Activated CD8-positive, alpha-beta T cell treated with anti-CD3 and anti-CD28 coated beads, Interleukin-2, amount 10 ng/mL, durations not matched to agents 7 days and 5 days (primary cell): Measurements from ENCODE around the gene OSBPL2. TPM values are rescaled to one million over a fixed set of nuclear protein-coding genes. Genes with fewer than 3 reads are reported as not detected.

Source experiments
- ATAC-seq: fragments of 150-1000 bp; cut with Tn5 transposase; one replicate; pipeline ENCODE4 v1.10.0; 2021; ENCODE audit warnings: moderate library complexity
- CTCF ChIA-PET: fragments of 350-600 bp; sonication (Branson Sonifier 250); formaldehyde crosslinking; loops from one replicate; lab custom pipeline; 2021; ENCODE audit warnings: antibody characterized with exemption; lab: Charles Lee
- POLR2A ChIA-PET: fragments of 350-600 bp; sonication (Branson Sonifier 250); formaldehyde crosslinking; loops from one replicate; lab custom pipeline; 2021; ENCODE audit warnings: antibody characterized with exemption; lab: Charles Lee
- DNase-seq: peaks from one replicate; pipeline ENCODE4 v3.0.0-alpha.2; 2020
- H3K27ac Mint-ChIP-seq: one replicate; pipeline ENCODE4 v1.8.0; 2021; ENCODE audit warnings: mild to moderate bottlenecking, mixed read lengths
- H3K27me3 Mint-ChIP-seq: one replicate; pipeline ENCODE4 v1.8.0; 2021; ENCODE audit warnings: low read depth, mixed read lengths
- H3K36me3 Mint-ChIP-seq: one replicate; pipeline ENCODE4 v1.8.0; 2021; ENCODE audit warnings: low read depth, mixed read lengths
- H3K4me1 Mint-ChIP-seq: one replicate; pipeline ENCODE4 v1.8.0; 2021; ENCODE audit warnings: low read depth, mixed read lengths
- H3K4me3 Mint-ChIP-seq: one replicate; pipeline ENCODE4 v1.8.0; 2021; ENCODE audit warnings: mild to moderate bottlenecking, mixed read lengths
- H3K9me3 Mint-ChIP-seq: one replicate; pipeline ENCODE4 v1.8.0; 2022; ENCODE audit warnings: mixed read lengths; ENCODE audit not compliant: insufficient read depth
- total RNA-seq, 2 experiments: library from RNA; stranded (reverse); gene quantifications; one replicate each; pipeline ENCODE4 v1.2.3, GENCODE V29; 2021

Gene OSBPL2
- total RNA-seq, 2 experiments from 2014 or later, result 24.1 to 26.4 TPM

DNA sequence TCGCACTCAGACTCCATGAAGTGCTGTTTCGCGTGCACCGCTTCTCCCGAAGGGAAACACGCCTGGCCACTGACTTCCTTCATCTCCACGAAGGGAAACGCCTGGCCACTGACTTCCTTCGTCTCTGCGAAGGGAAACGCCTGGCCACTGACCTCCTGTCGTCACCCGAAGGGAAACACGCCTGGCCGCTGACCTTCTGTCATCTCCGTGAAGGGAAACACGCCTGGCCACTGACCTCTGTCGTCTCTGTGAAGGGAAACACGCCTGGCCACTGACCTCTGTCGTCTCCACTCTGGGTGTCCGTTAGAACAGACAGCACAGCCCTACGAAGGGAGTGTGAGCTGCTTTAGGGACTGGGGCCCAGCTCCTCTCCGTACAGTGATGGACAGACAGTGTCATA lies 47.4 kb downstream of the OSBPL2 start:
- no peak for ATAC-seq
- Mint-ChIP-seq H3K9me3 (no peaks in the 10 kb centered on the region), H3K4me1 (no peaks in the 10 kb centered on the region), H3K4me3 (no peak overlapping the region), H3K36me3 (peaks cover 10% of the 10 kb centered on the region), H3K27me3 (no peaks in the 10 kb centered on the region), H3K27ac (no peak overlapping the region)
- ChIA-PET POLR2A (no interaction called here), CTCF (interaction anchor here (1.1 kb wide), 1 partner anchor 16 kb away, joined by 3 read pairs; no protein-coding TSS in a partner anchor)
- no peak for DNase-seq

DNA sequence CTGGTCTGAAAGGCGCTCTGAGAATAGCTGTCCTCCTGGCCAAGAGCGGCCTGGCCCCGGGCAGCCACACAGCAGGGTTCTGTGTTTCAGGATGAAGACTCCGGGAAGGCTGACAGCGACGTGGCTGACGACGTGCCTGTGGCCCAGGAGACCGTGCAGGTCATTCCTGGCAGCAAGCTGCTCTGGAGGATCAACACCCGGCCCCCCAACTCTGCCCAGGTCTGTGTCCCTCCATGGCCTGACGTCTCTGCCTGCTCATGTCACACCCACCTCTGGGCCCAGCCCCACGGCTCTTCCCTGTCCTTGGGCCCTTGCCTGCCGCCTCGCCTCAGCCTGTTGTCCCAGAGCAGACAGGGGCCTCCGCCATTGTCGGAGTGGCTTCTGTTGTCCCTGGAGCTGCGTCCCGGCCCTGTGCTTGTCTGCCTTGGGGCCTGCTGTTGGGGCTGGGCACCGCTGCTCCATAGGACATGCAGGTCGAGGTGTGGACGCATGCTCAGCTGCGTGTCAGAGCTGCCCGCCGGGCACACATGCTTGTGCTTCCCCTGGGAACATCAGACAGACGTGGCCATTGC lies 48.3 kb downstream of the OSBPL2 start:
- CTCF ChIA-PET, result no interaction called here
- POLR2A ChIA-PET, result no interaction called here
- Mint-ChIP-seq H3K27ac (no peak overlapping the region), H3K9me3 (no peaks in the 10 kb centered on the region), H3K4me1 (no peaks in the 10 kb centered on the region), H3K36me3 (peaks cover 8% of the 10 kb centered on the region), H3K27me3 (no peaks in the 10 kb centered on the region), H3K4me3 (no peak overlapping the region)
- ATAC-seq (no peak), DNase-seq (no peak)

DNA sequence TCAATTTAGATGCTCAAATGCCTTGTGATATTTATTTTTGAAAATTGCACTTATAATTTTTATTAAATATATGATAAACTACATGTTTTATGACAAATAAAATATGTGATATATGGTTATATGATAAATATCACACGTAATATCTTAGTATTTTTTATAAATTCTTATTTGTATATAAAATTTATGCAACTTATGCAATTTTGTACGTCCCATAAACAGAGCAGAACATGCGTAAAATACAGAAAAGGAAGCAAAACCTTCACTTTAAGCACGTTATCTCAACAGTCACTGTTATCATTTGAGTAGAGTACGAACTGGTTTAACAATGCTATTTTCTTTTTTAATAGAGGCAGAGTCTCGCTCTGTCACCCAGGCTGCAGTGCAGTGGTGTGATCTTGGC lies 48.8 kb downstream of the OSBPL2 start:
- ATAC-seq (no peak), DNase-seq (no peak)
- H3K27me3 Mint-ChIP-seq, result no peaks in the 10 kb centered on the region
- H3K27ac Mint-ChIP-seq, result no peak overlapping the region
- no peaks in the 10 kb centered on the region for H3K9me3 Mint-ChIP-seq
- ChIA-PET POLR2A (no interaction called here), CTCF (no interaction called here)
- peaks cover 3% of the 10 kb centered on the region for H3K36me3 Mint-ChIP-seq
- no peak overlapping the region for H3K4me3 Mint-ChIP-seq
- H3K4me1 Mint-ChIP-seq, result peaks cover 1% of the 10 kb centered on the region

DNA sequence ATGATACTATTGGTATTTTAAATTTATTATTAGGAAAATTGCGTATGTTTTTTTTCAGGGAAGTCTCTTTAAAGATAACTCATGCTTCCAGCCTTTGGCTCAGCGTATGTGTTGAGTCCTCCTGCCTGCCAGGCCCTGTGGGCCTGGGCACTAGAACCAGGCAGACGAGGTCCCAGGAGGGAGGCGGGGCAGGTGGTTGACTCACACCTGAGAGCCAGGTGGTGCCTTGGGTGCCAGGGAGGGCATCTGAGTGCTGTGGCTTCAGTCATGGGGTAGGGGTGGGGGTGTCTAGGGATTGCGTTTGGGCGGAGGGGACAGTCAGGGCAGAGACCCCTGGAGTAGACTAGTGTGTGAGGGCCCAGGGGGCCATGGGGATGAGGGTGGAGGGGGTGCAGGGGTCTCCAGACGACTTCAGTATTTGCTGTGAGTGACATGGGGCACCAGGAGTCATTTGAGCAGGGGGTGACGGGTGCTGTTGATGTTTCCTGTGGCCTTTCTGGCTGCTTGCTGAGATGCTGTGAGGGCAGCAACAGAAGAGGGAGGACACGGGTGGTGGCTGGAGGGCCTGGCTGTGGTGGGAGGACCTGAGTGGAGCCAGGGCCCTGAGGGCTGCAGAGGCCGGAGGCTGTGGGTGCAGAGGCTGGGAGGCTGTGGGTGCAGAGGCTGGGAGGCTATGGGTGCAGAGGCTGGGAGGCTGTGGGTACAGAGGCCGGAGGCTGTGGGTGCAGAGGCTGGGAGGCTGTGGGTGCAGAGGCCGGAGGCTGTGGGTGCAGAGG lies 49.6 kb downstream of the OSBPL2 start:
- Mint-ChIP-seq H3K4me1 (peaks cover 3% of the 10 kb centered on the region), H3K9me3 (no peaks in the 10 kb centered on the region), H3K27ac (peak overlapping the region; percentile 52), H3K27me3 (no peaks in the 10 kb centered on the region), H3K36me3 (peaks cover 5% of the 10 kb centered on the region), H3K4me3 (no peak overlapping the region)
- ChIA-PET POLR2A (no interaction called here), CTCF (no interaction called here)
- no peak for ATAC-seq
- DNase-seq, result no peak

DNA sequence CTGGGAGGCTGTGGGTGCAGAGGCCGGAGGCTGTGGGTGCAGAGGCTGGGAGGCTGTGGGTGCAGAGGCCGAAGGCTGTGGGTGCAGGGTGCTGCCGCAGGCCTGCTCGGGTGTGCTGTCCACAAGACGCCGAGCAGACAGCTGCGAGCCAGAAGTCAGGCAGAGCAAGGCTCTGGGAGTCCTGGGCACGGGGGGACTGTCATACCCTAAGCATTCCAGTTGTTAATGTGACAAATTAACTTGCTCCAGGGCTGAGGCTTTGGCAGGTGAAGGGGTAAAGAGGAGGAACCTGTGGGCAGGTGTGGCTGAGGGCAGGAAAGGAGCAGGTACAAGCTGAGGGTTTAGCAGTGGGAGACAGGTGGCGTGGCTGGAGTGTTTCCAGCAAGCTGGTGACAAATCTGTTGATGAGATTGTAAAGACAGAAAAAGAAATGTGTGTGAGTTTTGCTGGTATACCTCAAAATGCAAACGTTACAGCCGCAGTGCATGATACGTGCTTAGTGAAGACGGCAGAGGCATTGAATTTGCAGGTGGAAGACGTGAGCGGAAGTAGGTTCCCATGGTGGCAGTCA lies 50.3 kb downstream of the OSBPL2 start:
- H3K9me3 Mint-ChIP-seq, result no peaks in the 10 kb centered on the region
- CTCF ChIA-PET, result no interaction called here
- ATAC-seq (no peak), DNase-seq (no peak)
- no peaks in the 10 kb centered on the region for H3K27me3 Mint-ChIP-seq
- no peak overlapping the region for H3K4me3 Mint-ChIP-seq
- peaks cover 6% of the 10 kb centered on the region for H3K36me3 Mint-ChIP-seq
- POLR2A ChIA-PET, result no interaction called here
- no peak overlapping the region for H3K27ac Mint-ChIP-seq
- peaks cover 3% of the 10 kb centered on the region for H3K4me1 Mint-ChIP-seq

DNA sequence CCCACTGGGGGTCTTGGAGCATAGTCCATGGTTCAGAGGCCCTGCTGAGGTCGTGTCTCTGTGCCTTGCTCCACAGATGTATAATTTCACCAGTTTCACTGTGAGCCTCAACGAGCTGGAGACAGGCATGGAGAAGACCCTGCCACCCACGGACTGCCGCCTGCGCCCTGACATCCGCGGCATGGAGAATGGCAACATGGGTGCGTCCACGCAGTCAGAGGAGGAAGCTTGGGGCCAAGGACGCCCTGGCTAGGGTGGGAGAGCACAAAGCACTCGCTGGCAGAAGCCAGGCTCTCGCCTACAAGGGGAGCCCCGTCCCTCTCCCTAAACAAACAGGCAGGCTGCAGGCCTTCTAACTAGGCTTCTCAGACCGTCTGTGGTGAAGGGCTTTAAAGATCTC lies 50.8 kb downstream of the OSBPL2 start:
- DNase-seq (no peak), ATAC-seq (no peak)
- POLR2A ChIA-PET, result no interaction called here
- H3K36me3 Mint-ChIP-seq, result peaks cover 11% of the 10 kb centered on the region
- H3K4me3 Mint-ChIP-seq, result no peak overlapping the region
- CTCF ChIA-PET, result no interaction called here
- H3K27ac Mint-ChIP-seq, result no peak overlapping the region
- peaks cover 3% of the 10 kb centered on the region for H3K4me1 Mint-ChIP-seq
- H3K27me3 Mint-ChIP-seq, result no peaks in the 10 kb centered on the region
- no peaks in the 10 kb centered on the region for H3K9me3 Mint-ChIP-seq

DNA sequence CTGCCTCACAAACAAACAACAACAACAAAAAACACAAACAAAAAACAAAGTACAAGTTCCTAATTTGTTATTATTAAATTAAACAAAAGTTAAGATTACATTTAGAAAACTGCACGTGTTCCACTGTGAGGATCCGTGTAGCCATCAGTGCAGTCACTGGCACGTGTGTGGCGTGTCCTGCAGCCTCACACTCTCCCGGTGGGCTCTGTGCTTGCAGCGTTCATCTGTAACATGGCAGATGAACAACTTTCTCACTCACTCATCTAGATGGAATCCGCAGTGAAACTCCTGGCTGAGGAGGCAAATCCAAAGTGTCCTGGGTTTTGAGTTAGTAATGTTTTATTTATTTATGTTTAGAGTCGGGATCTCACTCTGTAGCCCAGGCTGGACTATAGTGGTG lies 51.6 kb downstream of the OSBPL2 start:
- Mint-ChIP-seq H3K4me1 (peaks cover 3% of the 10 kb centered on the region), H3K4me3 (no peak overlapping the region), H3K27ac (no peak overlapping the region), H3K36me3 (peaks cover 11% of the 10 kb centered on the region), H3K9me3 (no peaks in the 10 kb centered on the region), H3K27me3 (no peaks in the 10 kb centered on the region)
- ChIA-PET CTCF (no interaction called here), POLR2A (no interaction called here)
- DNase-seq, result no peak
- ATAC-seq, result no peak

DNA sequence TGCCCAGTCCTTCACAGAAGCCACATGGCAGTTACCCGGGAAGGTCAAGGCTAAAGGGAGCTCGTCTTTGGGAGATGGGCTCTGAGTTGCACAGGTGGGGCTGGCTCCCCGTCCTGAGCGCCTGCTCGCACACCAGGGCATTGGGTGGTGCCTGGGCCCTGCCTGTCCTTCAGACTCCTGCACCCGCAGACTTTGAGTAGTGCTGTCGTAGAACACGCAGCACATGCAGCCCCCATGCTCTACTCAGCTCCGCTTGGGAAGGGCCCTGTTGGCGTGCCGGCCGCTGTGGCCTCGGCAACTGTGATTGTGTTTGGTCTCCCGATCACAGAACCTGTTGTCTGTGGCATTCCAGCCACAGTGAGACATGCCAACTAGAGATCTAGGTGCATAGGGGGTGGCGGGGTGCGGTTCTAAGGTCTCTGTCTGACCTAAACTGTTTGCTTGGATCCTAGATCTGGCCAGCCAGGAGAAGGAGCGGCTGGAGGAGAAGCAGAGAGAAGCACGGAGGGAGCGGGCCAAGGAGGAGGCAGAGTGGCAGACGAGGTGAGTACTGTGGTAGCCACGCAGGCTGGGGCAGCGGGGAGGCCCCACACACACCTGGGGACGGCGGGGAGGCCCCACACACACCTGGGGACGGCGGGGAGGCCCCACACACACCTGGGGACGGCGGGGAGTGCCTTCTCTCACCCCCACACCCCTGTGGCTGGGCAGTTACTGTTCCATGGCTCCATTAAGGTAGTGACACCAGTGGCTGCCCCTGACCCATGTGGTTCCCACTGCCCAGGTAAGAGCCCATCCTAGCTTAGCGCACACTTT lies 53.1 kb downstream of the OSBPL2 start:
- Mint-ChIP-seq H3K27me3 (no peaks in the 10 kb centered on the region), H3K4me1 (peaks cover 3% of the 10 kb centered on the region), H3K27ac (peak overlapping the region; percentile 50), H3K4me3 (no peak overlapping the region), H3K9me3 (no peaks in the 10 kb centered on the region), H3K36me3 (peaks cover 14% of the 10 kb centered on the region)
- ATAC-seq (no peak), DNase-seq (no peak)
- ChIA-PET CTCF (interaction anchor here (1.8 kb wide), 1 partner anchor 9 kb away, joined by 4 read pairs; no protein-coding TSS in a partner anchor), POLR2A (no interaction called here)

DNA sequence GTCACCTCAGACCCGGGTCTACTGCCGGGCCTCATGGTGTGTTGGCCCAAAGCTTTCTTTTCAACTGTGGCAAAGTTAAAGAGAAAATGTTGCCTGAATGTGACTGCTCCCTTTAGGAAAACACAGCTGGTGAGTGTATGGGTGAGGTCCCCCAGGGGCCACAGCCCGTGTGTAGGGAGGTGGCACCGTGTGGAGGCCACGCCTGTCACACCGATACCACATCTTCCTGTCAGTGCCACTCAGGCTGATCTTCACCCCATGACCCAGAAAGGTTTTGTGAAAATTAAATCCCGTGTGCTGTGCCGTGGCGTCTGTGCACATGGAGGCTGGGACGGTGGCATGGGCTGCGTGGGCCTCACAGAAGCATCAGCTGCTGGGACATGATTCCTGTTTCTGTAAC lies 53.8 kb downstream of the OSBPL2 start:
- DNase-seq (no peak), ATAC-seq (no peak)
- Mint-ChIP-seq H3K36me3 (peaks cover 12% of the 10 kb centered on the region), H3K27me3 (no peaks in the 10 kb centered on the region), H3K4me1 (peaks cover 3% of the 10 kb centered on the region), H3K9me3 (no peaks in the 10 kb centered on the region), H3K27ac (peak overlapping the region; percentile 73), H3K4me3 (no peak overlapping the region)
- ChIA-PET POLR2A (no interaction called here), CTCF (interaction anchor here (1.8 kb wide), 1 partner anchor 9 kb away, joined by 4 read pairs; no protein-coding TSS in a partner anchor)

DNA sequence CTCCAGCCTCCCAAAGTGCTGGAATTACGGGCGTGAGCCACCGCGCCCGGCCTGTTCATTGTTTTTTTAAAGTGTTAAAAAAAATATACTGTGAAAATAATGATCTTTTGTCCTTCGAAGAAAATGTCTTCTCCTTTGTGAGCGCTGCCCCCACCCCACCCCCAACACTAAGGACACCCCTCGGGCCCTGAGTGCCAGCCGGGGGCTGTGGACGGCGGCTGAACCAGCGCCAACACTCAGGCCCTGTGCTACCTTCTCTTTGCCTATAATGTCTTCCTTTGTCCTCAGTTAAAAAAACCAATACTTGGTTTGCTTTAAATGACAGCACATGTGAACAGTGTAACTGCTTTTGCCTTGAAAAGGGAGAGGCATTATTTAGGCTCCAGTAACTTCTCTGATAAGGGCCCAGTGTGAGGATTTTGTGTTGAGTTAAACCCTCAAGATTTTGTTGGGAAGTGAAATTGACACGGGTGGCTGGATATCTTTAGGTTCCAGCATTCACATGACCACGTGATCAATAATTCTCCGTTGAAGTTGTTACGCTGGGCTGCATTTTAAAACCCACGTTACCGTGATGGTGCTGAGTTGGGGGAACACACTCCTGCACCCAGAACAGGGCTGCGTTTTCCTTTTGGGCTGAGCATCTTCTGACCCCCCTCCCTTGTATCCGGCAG lies 54.9 kb downstream of the OSBPL2 start:
- Mint-ChIP-seq H3K4me1 (peaks cover 3% of the 10 kb centered on the region), H3K9me3 (no peaks in the 10 kb centered on the region), H3K27me3 (no peaks in the 10 kb centered on the region), H3K4me3 (no peak overlapping the region), H3K27ac (no peak overlapping the region), H3K36me3 (peaks cover 12% of the 10 kb centered on the region)
- ChIA-PET CTCF (interaction anchor here (0.9 to 1.8 kb wide), 2 partner anchors 8 to 9 kb away, joined by 3 to 4 read pairs; no protein-coding TSS in a partner anchor), POLR2A (no interaction called here)
- DNase-seq (no peak), ATAC-seq (no peak)

DNA sequence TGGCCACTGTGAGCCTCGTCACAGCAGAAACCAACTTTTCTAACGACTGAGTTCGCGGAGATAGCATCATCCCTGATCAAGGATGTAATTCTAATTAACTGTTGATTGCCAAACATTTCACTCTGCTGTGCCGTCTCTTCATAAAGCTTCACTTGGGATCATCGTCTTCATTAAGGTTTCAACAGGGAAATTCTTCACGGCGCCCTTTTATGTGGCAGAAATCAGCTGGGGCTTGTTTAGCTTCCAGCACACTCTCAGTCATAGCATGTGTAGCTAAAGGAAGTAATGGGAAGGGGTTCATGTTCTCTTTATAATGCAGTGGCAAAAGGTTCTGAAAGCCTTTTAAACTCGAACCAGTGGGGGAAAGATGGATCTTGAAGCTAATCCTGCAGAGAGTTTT lies 55.6 kb downstream of the OSBPL2 start:
- ChIA-PET POLR2A (no interaction called here), CTCF (interaction anchor here (0.9 kb wide), 1 partner anchor 8 kb away, joined by 3 read pairs; no protein-coding TSS in a partner anchor)
- no peaks in the 10 kb centered on the region for H3K9me3 Mint-ChIP-seq
- H3K4me1 Mint-ChIP-seq, result peaks cover 3% of the 10 kb centered on the region
- DNase-seq (no peak), ATAC-seq (no peak)
- H3K27ac Mint-ChIP-seq, result no peak overlapping the region
- H3K36me3 Mint-ChIP-seq, result peaks cover 12% of the 10 kb centered on the region
- H3K27me3 Mint-ChIP-seq, result no peaks in the 10 kb centered on the region
- H3K4me3 Mint-ChIP-seq, result no peak overlapping the region
